NCI-H82 treated with DMSO at 0.1 percent for 48 hours (cell line): ENCODE data around the gene ACVR1B.
"Not testable (repeated sequence)": the region's sequence is repeated elsewhere in the genome, so short reads cannot be mapped to it uniquely, and the experiment has no call there.

Source experiments
- DNase-seq: peaks from one replicate; lab custom pipeline; 2025; ENCODE audit not compliant: unreplicated experiment; lab: John Stamatoyannopoulos, UW

The ACVR1B gene

DNA sequence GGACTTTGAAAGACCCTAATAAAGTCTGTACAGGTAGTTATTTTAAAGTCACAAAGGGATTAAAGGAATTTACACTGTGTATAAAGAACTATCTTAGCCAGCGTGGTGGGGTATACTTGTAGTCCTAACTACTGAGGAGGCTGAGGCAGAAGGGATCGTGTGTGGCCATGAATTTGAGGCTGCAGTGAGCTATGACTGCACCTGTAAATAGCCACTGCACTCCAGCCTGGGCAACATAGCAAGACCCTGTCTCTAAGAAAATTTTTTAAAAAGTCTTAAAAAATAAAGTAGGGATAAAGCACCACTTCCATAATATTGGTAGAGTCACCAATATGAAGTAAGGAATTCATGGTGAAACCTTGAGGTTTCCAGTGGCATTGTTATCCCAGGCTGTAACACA is 18.1 kb downstream of the ACVR1B start:
- DNase-seq = no peak

GRCh38 chr12:51970904-51971646 is 19.6 kb downstream of the ACVR1B start:
- no peak for DNase-seq

DNA sequence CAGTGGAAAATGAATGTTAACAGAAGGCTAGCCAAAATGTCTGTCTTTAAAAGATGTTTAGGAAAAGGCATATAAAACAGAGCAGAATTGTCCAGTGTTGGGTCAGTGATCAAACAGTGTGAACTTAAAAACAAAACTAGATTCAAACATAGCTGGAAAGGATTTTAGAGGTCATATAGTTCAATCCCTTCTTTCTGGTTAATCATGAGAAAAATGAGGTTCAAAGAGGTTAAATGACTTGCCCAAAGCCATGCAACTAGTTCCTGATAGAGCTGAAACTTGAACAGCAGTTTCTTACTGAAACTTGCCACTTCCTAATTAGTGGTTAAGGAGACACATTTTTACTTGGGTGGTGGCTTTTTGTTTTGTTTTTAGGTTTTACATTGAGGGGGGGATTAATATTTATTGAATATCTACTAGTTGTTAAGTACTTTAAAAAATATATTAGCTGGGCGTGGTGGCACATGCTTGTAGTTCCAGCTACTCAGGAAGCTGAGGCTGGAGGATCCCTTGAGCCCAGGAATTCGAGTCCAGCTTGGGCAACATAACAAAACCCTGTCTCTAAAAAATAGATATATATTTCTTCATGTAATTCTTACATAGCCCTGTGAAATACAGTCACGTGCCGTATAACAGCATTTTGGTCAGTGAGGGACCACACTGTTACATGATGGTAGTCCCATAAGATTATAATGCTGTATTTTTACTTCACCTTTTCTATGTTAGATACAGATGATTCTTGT is 20.4 kb downstream of the ACVR1B start:
- DNase-seq = no peak

- no peak for DNase-seq
These were observed 20.9 kb downstream of the ACVR1B start for GRCh38 chr12:51972422-51972812.

GRCh38 chr12:51972849-51973273 is 21.4 kb downstream of the ACVR1B start:
- DNase-seq = no peak

DNA sequence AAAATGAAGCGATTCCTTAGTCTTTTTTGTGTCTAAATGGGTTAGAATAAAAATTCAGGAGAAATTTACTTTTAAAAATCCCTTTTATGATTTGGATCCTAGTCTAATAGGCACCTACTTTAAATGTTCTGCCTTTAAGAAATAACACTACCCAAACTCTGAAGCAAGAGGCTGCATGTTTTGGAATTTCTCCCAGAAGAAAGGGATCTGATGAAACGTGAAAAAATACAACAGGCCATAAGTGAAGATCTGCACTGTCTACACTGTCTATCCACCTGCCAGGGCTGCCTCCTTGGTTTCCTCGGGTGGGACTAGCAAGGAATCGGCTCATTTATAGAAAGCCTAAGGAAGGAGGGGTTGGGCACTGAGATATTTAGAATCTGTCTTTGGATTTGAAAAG is 22.1 kb downstream of the ACVR1B start:
- DNase-seq = no peak

GRCh38 chr12:51974646-51975045 is 23.1 kb downstream of the ACVR1B start:
- no peak for DNase-seq

- no peak for DNase-seq
These were observed 23.7 kb downstream of the ACVR1B start for GRCh38 chr12:51975196-51975595.

- no peak for DNase-seq
These were observed 25.1 kb downstream of the ACVR1B start for GRCh38 chr12:51976376-51977160.

- DNase-seq = no peak
These were observed 25.8 kb downstream of the ACVR1B start for GRCh38 chr12:51977320-51977753.

- DNase-seq = not testable (repeated sequence)
These were observed 27.8 kb downstream of the ACVR1B start for GRCh38 chr12:51979306-51979705.

DNA sequence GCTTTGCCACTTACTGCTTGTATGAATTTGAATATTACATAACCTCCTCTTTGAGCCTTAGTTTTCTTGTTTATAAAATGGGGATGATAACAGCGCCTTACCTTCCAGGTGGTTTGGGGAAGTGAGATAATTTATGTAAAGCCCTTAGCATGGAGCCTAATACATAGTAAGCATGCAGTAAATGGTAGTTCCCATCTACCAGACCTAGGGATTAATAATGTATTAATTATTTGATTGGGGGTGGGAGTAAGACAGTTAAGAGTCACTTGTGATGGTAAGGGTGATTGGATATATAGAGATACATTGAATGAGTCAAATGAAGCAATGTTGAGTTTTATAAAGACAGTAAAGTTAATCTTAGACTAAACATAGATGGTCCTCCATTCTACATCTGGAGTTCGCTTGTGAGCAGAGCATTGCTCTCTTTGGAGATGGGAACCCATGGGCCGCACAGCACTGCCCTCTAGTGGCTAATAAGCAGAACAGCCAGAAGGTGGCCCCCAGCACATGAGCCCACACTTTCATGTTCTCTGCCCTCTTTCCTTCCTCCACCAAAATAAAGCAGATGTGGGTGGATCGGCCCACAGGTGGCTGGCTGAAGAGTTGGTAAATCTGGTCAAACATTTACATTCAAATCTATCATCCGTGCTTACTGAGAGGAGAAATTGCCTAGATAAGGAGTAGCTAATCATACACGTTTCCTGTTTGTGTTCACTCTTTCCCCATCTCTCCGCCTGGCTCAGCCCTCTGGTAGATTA is 28.7 kb downstream of the ACVR1B start:
- DNase-seq = peak; percentile 32

GRCh38 chr12:51980809-51981127 is 29.3 kb downstream of the ACVR1B start:
- DNase-seq = no peak

GRCh38 chr12:51984657-51985056 is 33.2 kb downstream of the ACVR1B start:
- no peak for DNase-seq

- no peak for DNase-seq
These were observed 33.8 kb downstream of the ACVR1B start for GRCh38 chr12:51985154-51985835.

GRCh38 chr12:51986834-51987233 is 35.3 kb downstream of the ACVR1B start:
- DNase-seq = no peak

- DNase-seq = no peak
These were observed 40.7 kb downstream of the ACVR1B start for GRCh38 chr12:51992246-51992645.

- no peak for DNase-seq
These were observed 43.0 kb downstream of the ACVR1B start for GRCh38 chr12:51994539-51994820.

- DNase-seq = no peak
These were observed 43.5 kb downstream of the ACVR1B start for GRCh38 chr12:51994959-51995358.

- no peak for DNase-seq
These were observed 45.6 kb downstream of the ACVR1B start for GRCh38 chr12:51997136-51997535.
